GM19238 (cell line): Measurements from ENCODE around the gene CLK4.

ENCODE experiments used
- DNase-seq: peaks from one replicate; pipeline ENCODE4 v3.0.0; 2011; ENCODE audit warnings: low spot score; ENCODE audit not compliant: insufficient read length

The CLK4 gene

DNA sequence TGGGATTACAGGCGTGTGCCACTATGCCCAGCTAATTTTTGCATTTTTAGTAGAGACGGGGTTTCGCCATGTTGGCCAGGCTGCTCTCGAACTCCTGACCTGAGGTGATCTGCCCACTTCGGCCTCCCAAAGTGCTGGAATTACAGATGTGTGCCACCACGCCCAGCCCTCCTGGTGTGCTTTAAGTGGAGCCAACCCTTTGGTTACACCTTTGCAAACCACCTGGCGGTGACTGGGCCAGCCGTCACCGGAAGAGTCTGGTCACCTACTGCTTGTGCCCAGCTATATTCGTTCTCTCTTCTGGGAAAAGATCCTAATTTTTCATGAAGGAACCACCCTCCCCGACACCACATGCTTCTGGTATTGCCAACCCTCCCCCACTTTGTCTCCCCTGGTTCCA is 72.5 kb downstream of the CLK4 start:
- DNase-seq: no peak

- DNase-seq: no peak
These were observed 73.3 kb downstream of the CLK4 start for GRCh38 chr5:178553517-178553916.
